Nucleus accumbens (tissue), 56 donors: Measurements from ENCODE around the gene NUDT1.
A peak's percentile ranks its signal among the peaks of the same experiment; 100 is the strongest.

Source experiments
- DNase-seq, 56 donors: peaks; one replicate each; lab custom pipeline; 2025; lab: John Stamatoyannopoulos, UW

NUDT1 gene

DNA sequence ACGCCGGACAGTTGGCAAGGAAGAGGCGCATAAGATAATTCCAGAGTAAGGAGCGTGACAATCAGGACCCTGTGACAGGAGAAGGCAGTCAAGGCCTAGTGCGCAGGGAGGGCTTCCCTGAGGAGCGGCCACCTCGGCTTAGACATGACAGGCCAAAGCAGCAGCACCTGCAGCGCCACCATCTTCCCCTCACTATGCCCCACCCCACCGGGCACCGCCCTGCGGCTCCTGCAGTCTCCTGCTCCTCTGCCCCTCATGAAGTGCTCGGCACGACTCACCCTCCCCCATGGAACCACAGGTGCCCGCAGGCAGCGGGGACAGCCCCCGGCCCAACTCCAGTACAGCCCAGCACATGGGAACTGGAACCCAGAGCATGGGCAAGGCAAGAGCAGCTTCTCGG is 21.1 kb upstream of the NUDT1 start:
- DNase-seq, result no peak

DNA sequence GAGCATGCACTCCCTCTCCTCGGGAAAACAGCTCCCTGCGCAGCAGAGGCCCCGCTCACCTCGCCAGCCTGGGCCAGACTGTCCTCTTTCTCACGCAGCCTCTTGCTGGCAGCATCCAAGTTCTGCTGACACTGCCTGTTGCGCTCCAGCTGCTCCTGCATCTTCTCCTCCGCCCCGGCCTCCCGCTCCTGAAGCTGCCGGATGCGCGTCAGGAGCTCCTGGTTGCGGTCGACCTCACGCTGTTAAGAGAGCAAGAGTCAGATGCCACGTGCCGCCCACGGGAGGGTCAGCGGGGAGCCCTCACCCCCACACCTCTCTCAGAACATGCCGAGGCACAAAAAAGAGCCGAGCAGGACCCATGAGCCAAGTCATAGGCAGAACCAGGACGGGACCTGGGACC is 19.5 kb upstream of the NUDT1 start:
- no peak for DNase-seq

DNA sequence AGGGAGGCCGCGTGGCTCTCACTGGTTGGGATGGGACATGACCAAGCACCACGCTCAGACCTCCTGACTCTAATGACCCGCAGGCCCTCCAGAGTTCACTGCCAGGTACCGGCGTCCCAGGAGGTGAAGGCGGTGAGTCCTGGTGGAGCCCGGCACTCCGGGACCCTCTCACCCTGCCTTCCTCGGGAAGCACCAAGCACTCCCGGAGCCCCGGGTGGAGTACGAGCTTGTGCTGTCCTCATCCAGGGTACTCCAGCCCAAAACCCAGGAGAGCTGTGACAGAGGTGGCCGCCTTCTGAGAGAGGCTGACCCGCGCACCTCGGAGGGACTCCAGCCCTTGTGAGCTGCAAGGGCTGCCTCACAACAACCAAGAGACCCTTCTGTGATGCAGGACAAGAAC is 18.7 kb upstream of the NUDT1 start:
- DNase-seq, result no peak

DNA sequence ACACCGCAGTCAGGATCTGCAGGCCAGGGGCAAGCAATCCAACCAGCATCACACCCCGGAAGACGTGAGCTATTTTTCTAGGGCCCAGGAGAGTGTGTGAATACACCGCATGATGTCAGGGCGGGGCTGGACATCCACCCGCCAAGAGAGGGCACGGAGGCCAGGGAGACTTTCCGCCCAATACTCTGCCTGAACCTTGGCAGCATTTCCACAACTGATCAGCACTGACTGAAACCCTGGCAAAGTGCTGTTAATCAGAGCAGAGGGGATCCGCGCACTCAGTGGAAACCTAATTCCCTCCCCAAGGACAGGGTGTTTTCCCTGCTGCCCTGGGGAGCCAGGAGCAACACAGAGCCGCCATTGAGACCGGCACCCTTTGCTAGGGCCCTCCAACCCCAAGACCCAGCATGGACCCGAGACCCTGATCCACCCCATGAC is 17.5 kb upstream of the NUDT1 start:
- DNase-seq, result no peak

DNA sequence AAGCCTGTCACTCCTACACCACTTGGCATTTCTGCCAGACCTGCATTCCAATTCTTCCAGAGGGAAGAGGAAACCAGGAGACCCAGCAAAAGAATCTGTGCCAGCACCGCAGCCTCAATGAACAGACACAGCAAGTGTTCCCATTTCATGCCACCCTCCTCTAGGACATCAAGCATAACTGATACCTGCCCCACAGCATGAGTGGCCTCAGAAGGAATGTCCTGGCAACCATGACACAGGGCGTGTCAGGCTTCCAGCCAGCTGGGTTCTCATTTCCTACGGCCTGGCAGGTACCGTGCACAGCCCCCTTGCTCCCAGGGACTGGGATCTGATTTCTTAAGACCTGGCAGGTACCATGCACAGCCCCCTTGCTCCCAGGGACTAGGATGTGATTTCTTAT is 17.1 kb upstream of the NUDT1 start:
- DNase-seq, result no peak

DNA sequence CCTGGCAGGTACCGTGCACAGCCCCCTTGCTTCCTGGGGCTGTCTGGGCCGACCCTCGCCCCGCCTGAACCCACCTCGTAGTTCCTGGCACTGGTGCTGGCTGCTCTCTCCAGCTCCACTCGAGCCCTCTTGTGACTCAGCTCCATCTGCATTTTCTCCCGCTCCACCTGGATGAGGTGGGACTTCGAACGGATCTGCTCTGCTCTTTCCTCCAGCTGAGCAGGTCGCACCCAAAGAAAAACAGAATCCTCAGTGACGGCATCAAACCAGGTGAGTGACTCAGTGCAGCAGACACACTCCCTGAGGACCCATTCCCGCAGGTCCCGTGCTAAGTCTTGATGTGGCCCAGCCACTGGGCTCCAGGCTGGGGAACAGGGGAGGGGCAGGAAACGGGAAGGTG is 16.7 kb upstream of the NUDT1 start:
- DNase-seq, result no peak

DNA sequence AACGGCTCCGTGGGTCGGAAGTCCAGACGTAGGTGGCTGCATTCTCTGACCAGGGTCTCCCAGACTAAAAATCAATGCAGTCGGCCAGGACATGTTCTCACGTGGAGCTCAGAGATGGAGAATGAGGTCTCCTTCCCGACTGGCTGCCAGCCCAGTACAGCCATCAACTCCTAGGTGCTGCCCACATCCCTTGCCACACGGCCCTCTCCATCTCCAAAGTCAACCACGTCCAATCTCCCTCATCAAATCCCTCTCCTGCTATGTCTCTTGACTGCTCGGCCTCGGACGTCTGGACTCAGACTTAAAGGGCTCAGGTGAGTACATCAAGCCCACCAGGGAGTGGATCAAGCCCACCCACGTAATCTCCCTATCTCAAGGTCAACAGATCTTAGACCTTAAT is 16.2 kb upstream of the NUDT1 start:
- DNase-seq, result no peak

DNA sequence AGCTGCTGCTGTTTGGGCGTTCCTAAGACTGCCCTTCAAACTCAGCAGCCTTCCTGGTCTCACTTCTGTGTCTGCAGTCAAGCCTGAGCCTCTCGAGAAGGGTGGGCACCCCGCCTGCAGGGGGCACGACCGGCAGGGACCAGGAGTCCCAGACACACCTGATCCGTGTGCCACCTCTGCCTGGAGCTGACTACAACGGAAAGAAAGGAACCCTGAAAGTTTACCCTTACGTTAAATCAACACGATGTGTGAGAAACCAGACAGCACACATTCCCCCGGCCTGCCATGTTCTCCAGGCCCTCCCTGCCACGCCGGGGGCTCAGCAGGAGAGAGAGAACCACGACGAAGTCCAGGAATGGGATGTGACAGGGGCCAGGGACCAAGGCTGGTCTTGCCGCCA is 14.3 kb upstream of the NUDT1 start:
- DNase-seq, result no peak

DNA sequence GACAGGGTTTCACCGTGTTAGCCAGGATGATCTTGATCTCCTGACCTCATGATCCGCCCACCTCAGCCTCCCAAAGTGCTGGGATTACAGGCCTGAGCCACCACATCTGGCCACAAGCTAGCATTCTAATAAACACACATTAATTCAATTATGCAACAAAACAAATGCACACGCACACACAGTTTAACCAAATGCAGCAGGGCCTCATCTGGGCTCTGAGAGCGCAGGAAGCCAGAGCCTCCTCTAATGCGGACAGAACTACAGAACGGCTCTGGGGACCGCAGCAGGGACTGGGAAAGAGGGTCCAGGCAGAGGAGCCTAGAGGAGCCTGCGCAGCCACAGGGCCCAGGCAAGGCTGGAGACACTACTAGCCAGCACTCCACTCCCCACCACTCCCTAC is 13.1 kb upstream of the NUDT1 start:
- DNase-seq, result no peak

DNA sequence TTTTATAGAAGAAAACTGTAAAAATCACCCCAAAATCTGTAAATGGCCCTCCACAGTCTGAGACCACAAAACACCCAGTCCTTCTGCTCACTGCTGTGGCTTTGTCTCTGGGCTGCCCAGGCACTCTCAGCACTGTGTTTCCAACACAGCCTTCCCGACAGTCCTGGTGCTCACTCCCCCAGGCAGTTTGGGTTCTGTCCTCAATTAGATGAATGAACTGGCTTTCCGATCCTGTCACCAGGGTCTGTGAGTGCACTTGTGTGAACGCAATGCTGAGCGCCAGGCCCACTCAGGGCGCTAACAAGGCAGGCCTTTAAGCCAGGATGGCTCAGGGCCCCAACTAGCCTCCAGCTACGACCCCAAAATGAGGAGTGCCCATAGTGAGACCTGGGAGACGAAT is 12.6 kb upstream of the NUDT1 start:
- DNase-seq, result no peak

DNA sequence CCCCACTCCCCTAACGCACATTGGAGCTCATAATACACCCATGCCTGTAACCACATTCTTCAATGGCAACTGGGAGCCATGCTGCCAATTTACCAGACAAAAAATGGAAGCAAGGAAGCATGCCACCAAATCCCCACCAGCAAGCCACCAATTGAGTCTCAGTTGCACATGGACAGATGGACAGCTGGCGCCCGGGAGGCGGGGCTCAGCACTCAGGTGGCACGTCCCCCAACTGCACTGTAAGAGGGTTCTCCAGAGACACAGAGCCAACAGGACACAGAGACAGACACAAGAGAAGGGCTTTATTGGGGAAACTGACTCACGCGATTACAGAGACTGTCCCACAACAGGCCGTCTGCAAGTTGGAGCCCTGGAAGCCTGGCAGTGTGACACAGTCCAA is 11.8 kb upstream of the NUDT1 start:
- no peak for DNase-seq

DNA sequence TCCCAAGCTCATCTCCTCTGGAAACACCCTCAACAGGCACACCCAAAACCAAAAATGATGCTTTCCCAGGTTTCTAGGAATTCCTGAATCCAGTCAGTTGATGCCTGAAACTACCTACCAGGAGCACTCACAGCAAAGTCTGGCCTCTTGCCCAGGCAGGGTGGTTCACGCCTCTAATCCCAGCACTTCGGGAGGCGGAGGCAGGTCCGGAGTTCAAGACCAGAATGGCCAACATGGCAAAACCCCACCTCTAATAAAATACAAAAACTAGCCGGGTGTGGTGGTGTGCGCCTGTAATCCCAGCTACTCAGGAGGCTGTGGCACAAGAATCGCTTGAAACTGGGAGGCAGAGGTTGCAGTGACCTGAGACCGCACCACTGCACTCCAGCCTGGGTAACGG is 11.1 kb upstream of the NUDT1 start:
- no peak for DNase-seq

DNA sequence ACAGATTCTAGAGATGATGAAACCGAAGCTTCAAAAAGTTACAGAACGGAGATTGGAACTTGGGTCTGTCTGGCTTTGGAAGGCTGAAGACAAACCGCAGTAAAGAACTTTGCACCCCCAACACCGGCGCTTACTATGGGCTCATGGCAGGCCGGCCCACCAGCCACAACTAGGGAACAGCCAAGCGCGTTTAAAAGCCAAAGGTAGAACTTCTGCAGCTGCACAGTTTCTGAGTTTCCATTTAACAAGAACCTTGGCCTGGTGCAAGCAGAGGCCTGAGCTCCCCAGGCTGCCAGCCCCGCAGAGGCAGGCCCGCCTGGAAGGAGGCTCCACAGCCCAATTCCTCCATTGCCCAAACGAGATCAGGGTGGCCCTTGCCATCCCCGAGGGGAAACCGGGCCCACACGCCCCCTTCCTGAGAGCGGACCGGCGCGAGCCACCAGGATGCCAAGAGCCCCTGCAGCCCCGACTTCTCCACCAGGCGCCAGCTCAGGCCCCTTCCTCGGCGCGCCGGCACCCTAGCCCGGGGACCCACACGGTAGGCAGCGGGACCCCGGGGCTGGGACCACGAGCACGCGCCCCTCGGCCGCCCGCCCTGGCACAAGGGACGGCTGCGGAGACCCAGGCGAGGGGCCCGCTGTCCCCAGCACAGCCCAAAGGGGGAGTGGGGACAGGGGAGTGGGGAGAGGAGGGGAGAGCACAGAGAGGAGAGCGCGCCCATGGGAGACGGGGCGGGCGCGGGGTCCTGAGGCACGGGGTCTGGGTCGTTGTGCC is 9.8 kb upstream of the NUDT1 start:
- DNase-seq, result no peak

DNA sequence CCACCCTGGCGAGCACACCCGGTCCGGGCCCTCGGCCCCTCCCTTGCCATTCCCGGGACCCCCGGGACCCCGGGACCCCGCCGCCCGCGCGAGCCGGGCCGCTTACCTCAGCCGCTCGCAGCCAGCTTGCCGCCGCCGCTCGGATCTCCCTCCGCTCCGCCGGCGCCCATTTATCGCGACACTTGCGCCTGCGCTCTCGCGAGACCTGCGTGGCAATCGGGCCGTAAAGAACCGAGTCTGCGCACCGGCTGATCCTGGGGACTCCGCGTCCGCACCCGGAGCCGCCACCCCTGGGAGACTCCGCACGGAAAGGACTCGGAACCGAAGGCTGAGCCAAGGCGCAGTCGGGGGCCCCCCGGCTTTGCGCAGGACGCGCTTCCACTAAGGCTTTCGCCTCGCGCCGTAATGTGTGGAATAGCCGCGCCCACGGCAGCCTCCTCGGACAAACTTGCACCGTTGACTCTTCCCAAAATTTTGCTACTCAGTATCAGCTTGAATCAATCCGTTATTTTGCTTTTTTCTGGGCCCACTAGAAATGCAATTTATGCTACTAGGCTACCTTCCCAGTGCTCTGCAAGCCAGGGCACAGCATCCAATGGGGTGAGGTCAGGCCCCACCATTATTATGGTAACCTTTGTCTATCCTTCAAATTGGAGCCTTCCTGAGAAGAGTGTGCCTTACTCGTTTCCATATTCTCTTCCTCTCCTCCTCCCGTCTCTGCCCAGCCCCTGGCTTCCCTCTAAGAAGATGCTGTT is 9.1 kb upstream of the NUDT1 start, which contains the start of gene MAD1L1:
Gene MAD1L1, minus strand, starts transcription at position 180 of the 755 bp plus-strand sequence. CDS start 2,812 bp downstream, outside the sequence.
- DNase-seq, result peak in 55 of 56 donors; percentile 10 to 90 (median 72)

DNA sequence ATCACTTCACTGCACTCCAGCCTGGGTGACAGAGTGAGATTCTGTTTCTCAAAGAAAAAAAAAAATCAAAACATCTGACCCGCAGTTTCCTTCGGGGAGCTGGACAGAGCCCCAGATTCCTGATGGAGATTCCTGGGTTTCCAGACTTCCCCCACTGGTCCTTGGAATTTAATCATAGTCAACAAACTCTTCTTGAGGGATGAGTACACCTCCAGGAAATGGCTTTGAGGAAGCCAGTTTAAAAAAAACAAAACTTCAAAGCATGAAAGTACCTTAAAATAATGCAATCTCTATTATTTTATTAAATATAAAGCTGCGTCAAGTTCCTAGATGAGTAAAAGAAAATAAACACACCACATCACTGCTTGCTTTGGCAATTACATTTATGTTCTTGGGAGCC is 8.1 kb upstream of the NUDT1 start:
- no peak for DNase-seq

DNA sequence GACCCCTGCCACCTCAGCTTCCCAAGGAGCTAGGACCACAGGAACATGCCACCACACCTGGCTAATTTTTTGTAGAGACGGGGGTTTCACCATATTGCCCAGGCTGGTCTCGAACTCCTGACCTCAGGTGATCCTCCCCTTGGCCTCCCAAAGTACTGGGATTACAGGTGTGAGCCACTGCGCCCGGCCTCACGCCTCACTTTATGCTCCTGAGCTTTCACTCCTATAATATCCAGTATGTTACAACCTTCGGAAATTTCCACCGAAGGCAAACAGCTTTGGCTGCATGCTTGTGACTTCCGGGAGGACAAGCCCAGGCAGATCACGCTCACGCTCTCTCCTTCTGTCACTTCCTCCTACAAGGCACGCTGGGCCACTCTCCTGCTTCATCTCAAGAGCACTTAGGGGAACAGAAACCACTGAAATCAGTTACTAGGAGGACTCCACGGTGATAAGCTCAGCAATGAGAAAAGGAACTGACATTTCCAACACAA is 4.9 kb upstream of the NUDT1 start:
- peak in 17 of 56 donors; percentile 2 to 47 (median 22) for DNase-seq

DNA sequence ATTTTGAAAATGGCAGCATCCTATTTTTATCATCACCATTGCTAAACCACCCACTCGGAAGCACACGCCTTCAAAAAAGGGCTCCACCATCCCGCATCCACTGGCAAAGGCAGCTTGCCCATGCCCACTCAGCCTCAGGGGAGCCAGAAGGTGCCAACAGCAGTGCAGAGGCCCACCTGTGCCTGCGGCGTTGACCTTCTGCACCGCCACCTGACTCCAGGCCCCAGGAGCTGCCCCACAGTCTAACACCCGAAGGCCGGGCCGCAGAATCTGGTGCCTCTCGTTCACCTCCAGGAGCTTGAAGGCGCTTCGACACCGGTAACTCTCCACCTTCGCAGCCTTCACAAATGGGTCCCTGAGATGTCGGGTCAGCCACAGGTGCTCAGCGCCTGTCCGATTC is 2.8 kb upstream of the NUDT1 start:
- no peak for DNase-seq

DNA sequence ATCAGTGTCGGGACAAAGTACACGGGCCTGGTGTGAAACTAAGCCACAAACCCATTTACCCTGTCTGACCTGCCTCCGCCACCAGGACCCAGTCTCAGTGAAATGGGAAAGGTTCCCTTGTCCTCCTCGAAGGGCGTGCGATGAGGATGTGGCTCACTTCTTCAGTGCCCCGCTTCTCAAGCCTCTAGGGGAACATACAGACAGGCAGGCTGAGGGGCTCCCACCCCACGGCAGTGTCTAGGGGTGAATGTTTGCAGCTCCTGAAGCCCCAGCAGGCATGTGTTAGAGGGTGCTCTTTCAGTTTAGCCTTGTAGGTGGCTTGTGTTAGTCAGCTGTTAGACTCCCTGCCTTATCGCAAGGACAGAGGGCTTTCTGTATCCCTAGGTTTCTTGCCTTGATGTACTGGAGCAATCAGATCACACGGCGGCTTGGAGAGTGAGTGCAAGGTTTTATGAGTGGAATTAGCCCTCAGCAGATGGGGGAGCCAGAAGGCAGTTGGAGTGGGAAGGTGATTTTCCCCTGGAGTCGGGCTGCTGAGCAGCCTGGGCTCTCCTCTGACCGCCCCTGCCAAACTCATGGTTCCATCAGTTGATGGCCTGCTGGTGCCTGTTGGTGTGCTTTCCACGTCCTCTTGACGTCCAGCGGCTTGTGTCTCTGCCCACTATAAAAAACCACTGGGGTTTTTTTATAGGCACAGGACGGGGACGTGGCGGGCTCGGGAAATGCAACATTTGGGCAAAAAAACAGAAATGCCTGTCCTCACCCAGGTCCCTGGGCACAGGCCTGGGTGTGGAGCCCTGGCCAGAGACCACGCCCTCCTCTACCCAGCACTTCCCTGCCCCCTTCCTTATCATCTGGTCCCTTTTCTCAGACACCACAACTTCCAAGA is 759 bp downstream of the NUDT1 start:
- DNase-seq, result no peak

DNA sequence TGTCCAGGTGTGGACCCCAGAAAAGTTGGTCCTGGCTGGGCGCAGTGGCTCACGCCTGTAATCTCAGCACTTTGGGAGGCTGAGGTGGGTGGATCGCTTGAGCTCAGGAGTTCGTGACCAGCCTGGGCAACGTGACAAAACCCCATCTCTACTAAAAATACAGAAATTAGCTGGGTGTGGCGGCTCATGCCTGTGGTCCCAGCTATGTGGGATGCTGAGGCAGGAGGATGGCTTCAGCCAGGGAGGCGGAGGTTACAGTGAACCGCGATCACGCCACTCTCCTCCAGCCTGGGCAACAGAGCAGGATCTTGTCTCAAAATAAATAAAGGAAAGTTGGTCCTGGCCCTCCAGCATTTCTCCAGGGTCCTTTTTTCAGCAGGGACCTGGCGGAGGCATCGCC is 1.4 kb downstream of the NUDT1 start:
- no peak for DNase-seq

DNA sequence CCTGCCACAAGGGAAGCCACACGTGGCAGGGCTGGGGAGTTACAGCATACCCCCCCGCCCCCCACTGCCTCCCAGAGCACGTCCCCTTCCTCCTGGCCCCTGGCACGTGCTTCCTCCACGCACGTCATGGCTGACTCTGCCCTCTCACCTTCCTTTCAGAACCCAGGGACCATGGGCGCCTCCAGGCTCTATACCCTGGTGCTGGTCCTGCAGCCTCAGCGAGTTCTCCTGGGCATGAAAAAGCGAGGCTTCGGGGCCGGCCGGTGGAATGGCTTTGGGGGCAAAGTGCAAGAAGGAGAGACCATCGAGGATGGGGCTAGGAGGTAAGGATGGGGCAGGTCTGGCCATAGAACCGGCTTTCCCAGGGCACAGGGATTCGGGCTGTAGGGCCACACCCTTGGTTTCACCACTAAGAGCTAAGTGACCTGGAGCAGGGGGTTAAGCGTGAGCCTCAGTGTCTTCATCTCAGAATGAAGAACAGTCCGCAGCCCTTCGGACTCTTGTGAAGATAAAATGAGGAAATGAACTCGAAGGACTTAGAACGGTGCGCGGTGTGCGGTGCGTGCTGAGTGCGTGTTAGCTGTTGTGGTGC is 2.5 kb downstream of the NUDT1 start:
- no peak for DNase-seq
